ENCODE results near the gene GALNT1.

The GALNT1 gene

DNA sequence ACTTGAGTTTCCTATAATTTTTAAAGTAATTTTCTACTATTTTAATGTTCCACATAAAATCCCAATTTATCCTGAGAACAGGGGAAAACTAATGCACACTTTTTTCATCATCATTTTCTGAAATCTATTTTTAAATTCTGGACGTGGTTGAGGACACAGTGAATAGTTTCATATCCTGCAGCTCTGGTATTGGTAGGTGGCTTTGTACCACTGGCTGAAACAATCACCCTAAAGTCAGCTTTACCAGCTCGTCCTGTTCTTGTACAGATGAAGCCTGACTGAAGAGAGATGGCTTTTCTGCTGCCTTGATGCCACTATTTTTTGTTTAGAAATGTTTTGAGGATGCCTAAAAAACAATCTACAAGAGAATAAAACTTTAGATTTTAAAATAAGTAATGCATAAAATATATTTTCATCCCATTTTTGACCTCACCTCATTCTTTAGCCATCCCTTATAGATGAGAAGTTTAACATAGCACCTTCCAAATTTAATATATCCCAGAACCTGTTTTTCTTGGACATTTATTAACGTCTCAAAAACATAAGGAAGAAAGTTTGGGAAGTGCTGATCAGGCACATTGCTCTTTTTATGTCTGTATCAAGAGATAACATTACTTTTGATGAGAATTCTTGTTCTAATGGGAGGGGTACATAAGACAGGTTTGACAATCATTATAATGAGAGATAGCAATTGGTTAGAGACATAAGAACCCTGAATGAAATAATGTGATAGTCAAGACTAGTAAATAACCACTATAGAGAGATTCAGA lies 80.9 kb downstream of the GALNT1 start:
- Histone ChIP-seq H3K27me3 (ENCODE audit: insufficient read depth, poor library complexity, severe bottlenecking) (no peaks in the 10 kb centered on the region), H3K9me3 (ENCODE audit: severe bottlenecking) (no peaks in the 10 kb centered on the region), H3K27ac (ENCODE audit: poor library complexity, severe bottlenecking) (no peak overlapping the region), H3K4me3 (ENCODE audit: severe bottlenecking) (no peak overlapping the region), H3K4me1 (ENCODE audit: insufficient read depth, poor library complexity, severe bottlenecking) (no peaks in the 10 kb centered on the region), H3K36me3 (ENCODE audit: low read depth) (peaks cover 33% of the 10 kb centered on the region)
- no peak for ATAC-seq (ENCODE audit: low read depth)
- no peak for DNase-seq (ENCODE audit: low spot score)
- TF ChIP-seq CTCF (IDR thresholded peaks at IDR 0.05; ENCODE audit: poor library complexity, severe bottlenecking) = no peak

DNA sequence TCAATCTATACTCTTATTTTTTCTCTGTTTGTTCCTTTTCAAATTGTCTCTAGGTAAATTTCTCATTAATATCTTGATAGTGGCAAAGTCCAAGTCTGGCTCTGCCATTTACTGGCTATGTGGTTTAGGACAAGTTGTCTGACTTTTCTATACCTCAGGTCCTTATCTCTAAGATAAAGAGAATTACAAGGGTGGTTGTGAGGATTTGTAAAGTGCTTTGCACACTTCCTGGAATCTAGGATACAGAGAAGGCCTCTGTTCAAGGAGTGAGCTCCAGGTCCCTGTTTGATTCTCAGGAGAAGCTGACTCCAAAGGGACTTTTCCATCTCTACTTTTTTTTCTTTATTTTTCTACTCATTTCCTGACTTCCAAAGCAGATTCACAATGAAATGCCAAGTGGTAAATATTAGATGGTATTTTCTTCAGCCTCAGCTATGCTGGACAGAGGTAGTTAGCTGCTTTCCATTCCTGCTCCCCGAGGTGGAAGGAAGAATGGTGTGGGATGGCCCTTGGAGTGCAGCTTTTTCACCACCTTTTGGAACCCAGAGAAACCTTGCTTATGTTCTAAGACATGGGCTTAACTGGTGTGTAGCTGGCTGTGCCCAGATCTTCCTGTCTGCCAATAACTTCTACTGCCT lies 90.5 kb downstream of the GALNT1 start:
- H3K9me3 ChIP-seq (ENCODE audit: severe bottlenecking) = no peaks in the 10 kb centered on the region
- DNase-seq (ENCODE audit: low spot score) (no peak), ATAC-seq (ENCODE audit: low read depth) (peak; percentile 21; the same call in 2 of the 3 replicates)
- TF ChIP-seq CTCF (IDR thresholded peaks at IDR 0.05; ENCODE audit: poor library complexity, severe bottlenecking) = no peak
- peaks cover 21% of the 10 kb centered on the region for H3K4me1 ChIP-seq (ENCODE audit: insufficient read depth, poor library complexity, severe bottlenecking)
- no peak overlapping the region for H3K4me3 ChIP-seq (ENCODE audit: severe bottlenecking)
- H3K27me3 ChIP-seq (ENCODE audit: insufficient read depth, poor library complexity, severe bottlenecking) = no peaks in the 10 kb centered on the region
- peaks cover 9% of the 10 kb centered on the region for H3K36me3 ChIP-seq (ENCODE audit: low read depth)
- H3K27ac ChIP-seq (ENCODE audit: poor library complexity, severe bottlenecking) = peak overlapping the region; percentile 72

- DNase-seq (ENCODE audit: low spot score) (no peak), ATAC-seq (ENCODE audit: low read depth) (peak; percentile 96)
- Histone ChIP-seq H3K27me3 (ENCODE audit: insufficient read depth, poor library complexity, severe bottlenecking) (no peaks in the 10 kb centered on the region), H3K4me1 (ENCODE audit: insufficient read depth, poor library complexity, severe bottlenecking) (peaks cover 21% of the 10 kb centered on the region), H3K27ac (ENCODE audit: poor library complexity, severe bottlenecking) (peak overlapping the region; percentile 72), H3K9me3 (ENCODE audit: severe bottlenecking) (no peaks in the 10 kb centered on the region), H3K36me3 (ENCODE audit: low read depth) (peaks cover 6% of the 10 kb centered on the region), H3K4me3 (ENCODE audit: severe bottlenecking) (no peak overlapping the region)
- TF ChIP-seq CTCF (IDR thresholded peaks at IDR 0.05; ENCODE audit: poor library complexity, severe bottlenecking) = no peak
These were observed 91.4 kb downstream of the GALNT1 start for GRCh38 chr18:35672897-35673296.

DNA sequence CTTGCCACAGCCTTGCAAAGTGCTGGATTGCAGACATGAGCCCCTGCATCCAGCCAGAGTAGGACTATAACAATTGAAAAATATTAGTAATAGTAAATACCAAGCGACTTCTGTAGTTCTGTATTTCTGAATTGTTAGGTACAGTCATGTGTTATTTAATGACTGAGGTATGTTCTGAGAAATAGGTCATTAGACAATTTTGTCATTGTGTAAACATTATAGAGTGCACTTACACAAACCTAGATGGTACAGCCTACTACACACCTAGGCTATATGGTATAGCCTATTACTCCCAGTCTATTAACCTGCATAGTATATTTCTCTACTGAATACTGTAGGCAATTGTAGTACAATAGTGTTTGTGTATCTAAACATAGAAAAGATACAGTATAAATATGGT lies 92.1 kb downstream of the GALNT1 start:
- H3K4me1 ChIP-seq (ENCODE audit: insufficient read depth, poor library complexity, severe bottlenecking) = peaks cover 21% of the 10 kb centered on the region
- H3K36me3 ChIP-seq (ENCODE audit: low read depth) = peaks cover 8% of the 10 kb centered on the region
- no peak for TF ChIP-seq CTCF (IDR thresholded peaks at IDR 0.05; ENCODE audit: poor library complexity, severe bottlenecking)
- H3K4me3 ChIP-seq (ENCODE audit: severe bottlenecking) = no peak overlapping the region
- DNase-seq (ENCODE audit: low spot score) (no peak), ATAC-seq (ENCODE audit: low read depth) (no peak)
- H3K27ac ChIP-seq (ENCODE audit: poor library complexity, severe bottlenecking) = peak overlapping the region; percentile 72
- no peaks in the 10 kb centered on the region for H3K9me3 ChIP-seq (ENCODE audit: severe bottlenecking)
- H3K27me3 ChIP-seq (ENCODE audit: insufficient read depth, poor library complexity, severe bottlenecking) = no peaks in the 10 kb centered on the region

- ATAC-seq (ENCODE audit: low read depth) (no peak), DNase-seq (ENCODE audit: low spot score) (no peak)
- Histone ChIP-seq H3K4me3 (ENCODE audit: severe bottlenecking) (no peak overlapping the region), H3K4me1 (ENCODE audit: insufficient read depth, poor library complexity, severe bottlenecking) (no peaks in the 10 kb centered on the region), H3K9me3 (ENCODE audit: severe bottlenecking) (no peaks in the 10 kb centered on the region), H3K36me3 (ENCODE audit: low read depth) (peaks cover 33% of the 10 kb centered on the region), H3K27me3 (ENCODE audit: insufficient read depth, poor library complexity, severe bottlenecking) (no peaks in the 10 kb centered on the region), H3K27ac (ENCODE audit: poor library complexity, severe bottlenecking) (no peak overlapping the region)
- TF ChIP-seq CTCF (IDR thresholded peaks at IDR 0.05; ENCODE audit: poor library complexity, severe bottlenecking) = no peak
These were observed 98.6 kb downstream of the GALNT1 start for GRCh38 chr18:35680139-35680551.

Data from RWPE2 (cell line).